H9 (cell line): ENCODE data around the gene CENPM. TPM values are rescaled to one million over a fixed set of nuclear protein-coding genes. Genes with fewer than 3 reads are reported as not detected.

ENCODE experiments used
- DNase-seq: peaks from one replicate; pipeline ENCODE4 v3.0.0-alpha.2; 2017
- H2AFZ ChIP-seq: one replicate; pipeline ENCODE4 v1.6.1; 2013; ENCODE audit warnings: mild to moderate bottlenecking, low read length, control low read depth, moderate library complexity
- H2AK5ac ChIP-seq: 2 replicates; pipeline ENCODE4 v1.6.1; 2013; ENCODE audit warnings: low read length, control low read depth, mixed read lengths; ENCODE audit not compliant: insufficient read length
- H2BK120ac ChIP-seq: one replicate; pipeline ENCODE4 v1.6.1; 2013; ENCODE audit warnings: low read depth, mild to moderate bottlenecking, low read length, control low read depth, inconsistent platforms; ENCODE audit not compliant: poor library complexity, severe bottlenecking
- H2BK12ac ChIP-seq: 2 replicates; pipeline ENCODE4 v1.6.1; 2013; ENCODE audit warnings: low read length, control low read depth, mixed read lengths, low read depth; ENCODE audit not compliant: insufficient read length
- H2BK15ac ChIP-seq: 2 replicates; pipeline ENCODE4 v1.6.1; 2013; ENCODE audit warnings: low read depth, low read length, control low read depth
- H2BK20ac ChIP-seq: one replicate; pipeline ENCODE4 v1.6.1; 2013; ENCODE audit warnings: low read depth, mild to moderate bottlenecking, low read length, control low read depth, inconsistent platforms; ENCODE audit not compliant: poor library complexity, severe bottlenecking
- H2BK5ac ChIP-seq: 2 replicates; pipeline ENCODE4 v1.6.1; 2013; ENCODE audit warnings: low read length, control low read depth, mixed read lengths; ENCODE audit not compliant: insufficient read length
- H3K14ac ChIP-seq: 2 replicates; pipeline ENCODE4 v1.6.1; 2013; ENCODE audit warnings: low read length, control low read depth; ENCODE audit not compliant: insufficient read depth
- H3K18ac ChIP-seq: 2 replicates; pipeline ENCODE4 v1.6.1; 2013; ENCODE audit warnings: low read depth, mild to moderate bottlenecking, mixed read lengths, low read length, control low read depth; ENCODE audit not compliant: insufficient read length
- H3K23ac ChIP-seq: 2 replicates; pipeline ENCODE4 v1.6.1; 2013; ENCODE audit warnings: low read length, control low read depth, mixed read lengths, low read depth; ENCODE audit not compliant: insufficient read length
- H3K23me2 ChIP-seq: 2 replicates; pipeline ENCODE4 v1.6.1; 2013; ENCODE audit warnings: low read depth, mild to moderate bottlenecking, mixed read lengths, low read length, control low read depth; ENCODE audit not compliant: insufficient read length, poor library complexity, severe bottlenecking
- H3K27ac ChIP-seq: 2 replicates; pipeline ENCODE4 v1.5.1; 2013; ENCODE audit warnings: low read length, control low read depth, mixed read lengths, low read depth; ENCODE audit not compliant: insufficient read length
- H3K27me3 ChIP-seq: 2 replicates; pipeline ENCODE4 v1.6.1; 2013; ENCODE audit warnings: low read length, control low read depth, inconsistent platforms; ENCODE audit not compliant: insufficient read depth
- H3K4ac ChIP-seq: 2 replicates; pipeline ENCODE4 v1.6.1; 2013; ENCODE audit warnings: low read depth, mild to moderate bottlenecking, control low read depth, inconsistent platforms, low read length, moderate library complexity
- H3K4me1 ChIP-seq: 2 replicates; pipeline ENCODE4 v1.6.1; 2013; ENCODE audit warnings: low read length, control low read depth, inconsistent platforms; ENCODE audit not compliant: insufficient read depth
- H3K4me2 ChIP-seq: 2 replicates; pipeline ENCODE4 v1.6.1; 2013; ENCODE audit warnings: low read length, control low read depth, mixed read lengths; ENCODE audit not compliant: insufficient read length, insufficient read depth
- H3K56ac ChIP-seq: 2 replicates; pipeline ENCODE4 v1.6.1; 2013; ENCODE audit warnings: low read depth, mild to moderate bottlenecking, mixed read lengths, low read length, control low read depth; ENCODE audit not compliant: insufficient read length
- H3K79me1 ChIP-seq: 2 replicates; pipeline ENCODE4 v1.6.1; 2013; ENCODE audit warnings: low read depth, mild to moderate bottlenecking, moderate library complexity, low read length, control low read depth, inconsistent platforms; ENCODE audit not compliant: insufficient read depth, poor library complexity, severe bottlenecking
- H3K79me2 ChIP-seq: 2 replicates; pipeline ENCODE4 v1.6.1; 2013; ENCODE audit warnings: low read length, control low read depth, inconsistent platforms; ENCODE audit not compliant: insufficient read depth
- H3K9ac ChIP-seq: 2 replicates; pipeline ENCODE4 v1.6.1; 2013; ENCODE audit warnings: low read length, control low read depth, mixed read lengths; ENCODE audit not compliant: insufficient read length; ENCODE audit errors: extremely low read depth
- H3K9me3 ChIP-seq: one replicate; pipeline ENCODE4 v1.6.1; 2013; ENCODE audit warnings: low read depth, low read length, inconsistent platforms; ENCODE audit not compliant: control insufficient read depth
- H3T11ph ChIP-seq: one replicate; pipeline ENCODE4 v1.6.1; 2013; ENCODE audit warnings: mild to moderate bottlenecking, low read length, control low read depth, inconsistent platforms
- H4K20me1 ChIP-seq: one replicate; pipeline ENCODE4 v1.6.1; 2013; ENCODE audit not compliant: control insufficient read depth, insufficient read length, insufficient read depth
- H4K5ac ChIP-seq: 2 replicates; pipeline ENCODE4 v1.6.1; 2013; ENCODE audit warnings: low read depth, mild to moderate bottlenecking, mixed read lengths, low read length, control low read depth; ENCODE audit not compliant: insufficient read length
- H4K8ac ChIP-seq: replicated peaks from 2 replicates; pipeline ENCODE4 v1.6.1; 2013; ENCODE audit warnings: low read length, control low read depth, mixed read lengths, low read depth; ENCODE audit not compliant: insufficient read length
- H4K91ac ChIP-seq: 2 replicates; pipeline ENCODE4 v1.6.1; 2013; ENCODE audit warnings: low read depth, mild to moderate bottlenecking, moderate library complexity, mixed read lengths, low read length, control low read depth; ENCODE audit not compliant: insufficient read length
- H3K27ac Mint-ChIP-seq, 3 experiments: 2 replicates in 2 of 3; 3 replicates in 1 of 3; pipeline ENCODE4 v1.8.0; 2020 to 2021; ENCODE audit warnings: mixed read lengths in 3 of 3, mild to moderate bottlenecking in 1 of 3, moderate library complexity in 1 of 3
- H3K27me3 Mint-ChIP-seq: 2 replicates; pipeline ENCODE4 v1.8.0; 2021; ENCODE audit warnings: low read depth, mild to moderate bottlenecking, moderate library complexity, mixed read lengths
- H3K36me3 Mint-ChIP-seq, 3 experiments: 2 replicates in 2 of 3; 3 replicates in 1 of 3; pipeline ENCODE4 v1.8.0; 2020 to 2021; ENCODE audit warnings: low read depth in 3 of 3, mixed read lengths in 3 of 3; ENCODE audit not compliant: insufficient read depth in 1 of 3
- H3K4me1 Mint-ChIP-seq, 2 experiments: 2 replicates each; pipeline ENCODE4 v1.8.0; 2020; ENCODE audit warnings: mixed read lengths in 2 of 2
- H3K4me3 Mint-ChIP-seq, 2 experiments: 2 replicates in 1 of 2; 3 replicates in 1 of 2; pipeline ENCODE4 v1.8.0; 2020 to 2021; ENCODE audit warnings: mild to moderate bottlenecking in 2 of 2, mixed read lengths in 2 of 2, moderate library complexity in 1 of 2
- H3K9me3 Mint-ChIP-seq, 2 experiments: 2 replicates in 1 of 2; 3 replicates in 1 of 2; pipeline ENCODE4 v1.8.0; 2020; ENCODE audit warnings: mild to moderate bottlenecking in 2 of 2, mixed read lengths in 2 of 2, moderate library complexity in 1 of 2
- WGBS: extraction: QIAGEN DNeasy Blood & Tissue Kit; methylation state at CpG from one replicate; pipeline ENCODE4 v1.1.7; 2013; ENCODE audit warnings: missing lambda C conversion rate, low lambda C conversion rate, mixed read lengths; ENCODE audit not compliant: insufficient read length; ENCODE audit errors: extremely low coverage; 5-methylcytosine and 5-hydroxymethylcytosine counted together
- total RNA-seq: library from RNA; stranded (reverse); gene quantifications from 2 replicates; pipeline ENCODE4 v1.2.1, GENCODE V29; 2021
- TF ChIP-seq, protein P1 (sequence below): fragments of 200-600 bp; sonication (generic); conservative IDR thresholded peaks from 3 replicates; pipeline ENCODE4 v1.8.0; 2021; ENCODE audit warnings: antibody characterized with exemption, mild to moderate bottlenecking

The CENPM gene
- total RNA-seq, 1 experiment from 2014 or later, result 36.5 TPM

DNA sequence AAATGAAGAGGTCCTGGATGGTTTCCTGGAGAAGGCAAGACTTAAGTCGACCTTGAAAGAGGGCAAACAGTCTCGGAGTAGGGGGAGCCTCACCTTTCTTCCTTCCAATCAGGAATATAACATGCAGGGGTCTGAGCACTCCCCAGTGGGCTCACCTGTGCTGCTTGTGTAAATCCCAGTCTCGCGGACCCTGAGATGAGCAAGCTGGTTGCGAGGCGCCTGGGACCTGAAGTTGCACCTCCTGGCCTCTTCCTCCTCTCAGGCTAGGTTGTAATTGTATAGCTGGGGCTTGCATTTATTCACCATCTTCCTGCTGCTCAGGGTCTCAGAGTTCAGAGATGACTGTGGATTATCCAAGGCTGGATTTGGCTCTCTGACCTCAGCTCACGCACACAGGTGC lies 44.2 kb upstream of the CENPM start:
- Mint-ChIP-seq H3K27me3 (no peaks in the 10 kb centered on the region; the same call in 1 of the 2 replicates), H3K4me3 (no peak overlapping the region), H3K4me1 (no peaks in the 10 kb centered on the region), H3K36me3 (peaks cover 19 to 63% (median 61%) of the 10 kb centered on the region in 3 experiments; a peak in 6 of 7 replicates), H3K27ac (no peak overlapping the region), H3K9me3 (no peaks in the 10 kb centered on the region)
- no peak overlapping the region for H4K5ac ChIP-seq
- no peak overlapping the region for H3K4me2 ChIP-seq
- H3K27ac ChIP-seq, result no peak overlapping the region
- H3K27me3 ChIP-seq, result no peaks in the 10 kb centered on the region
- H2BK12ac ChIP-seq, result no peak overlapping the region
- no peak overlapping the region for H2AFZ ChIP-seq
- no peak overlapping the region for H3K18ac ChIP-seq
- H4K91ac ChIP-seq, result no peak overlapping the region
- no peak overlapping the region for H2BK15ac ChIP-seq
- H3K4me1 ChIP-seq, result no peaks in the 10 kb centered on the region
- no peak overlapping the region for H3T11ph ChIP-seq
- no peak overlapping the region for H3K4ac ChIP-seq
- no peaks in the 10 kb centered on the region for H3K23me2 ChIP-seq
- no peak overlapping the region for H4K8ac ChIP-seq
- no CpG with 5 or more reads among the region's 7 CpGs for WGBS
- no peak overlapping the region for H2BK120ac ChIP-seq
- no peak overlapping the region for H3K56ac ChIP-seq
- no peaks in the 10 kb centered on the region for H4K20me1 ChIP-seq
- H2AK5ac ChIP-seq, result no peak overlapping the region
- no peaks in the 10 kb centered on the region for H3K79me1 ChIP-seq
- H3K9ac ChIP-seq, result no peak overlapping the region
- DNase-seq, result no peak
- H3K23ac ChIP-seq, result no peak overlapping the region
- no peaks in the 10 kb centered on the region for H3K9me3 ChIP-seq
- H3K79me2 ChIP-seq, result no peaks in the 10 kb centered on the region
- TF ChIP-seq, protein P1, sequence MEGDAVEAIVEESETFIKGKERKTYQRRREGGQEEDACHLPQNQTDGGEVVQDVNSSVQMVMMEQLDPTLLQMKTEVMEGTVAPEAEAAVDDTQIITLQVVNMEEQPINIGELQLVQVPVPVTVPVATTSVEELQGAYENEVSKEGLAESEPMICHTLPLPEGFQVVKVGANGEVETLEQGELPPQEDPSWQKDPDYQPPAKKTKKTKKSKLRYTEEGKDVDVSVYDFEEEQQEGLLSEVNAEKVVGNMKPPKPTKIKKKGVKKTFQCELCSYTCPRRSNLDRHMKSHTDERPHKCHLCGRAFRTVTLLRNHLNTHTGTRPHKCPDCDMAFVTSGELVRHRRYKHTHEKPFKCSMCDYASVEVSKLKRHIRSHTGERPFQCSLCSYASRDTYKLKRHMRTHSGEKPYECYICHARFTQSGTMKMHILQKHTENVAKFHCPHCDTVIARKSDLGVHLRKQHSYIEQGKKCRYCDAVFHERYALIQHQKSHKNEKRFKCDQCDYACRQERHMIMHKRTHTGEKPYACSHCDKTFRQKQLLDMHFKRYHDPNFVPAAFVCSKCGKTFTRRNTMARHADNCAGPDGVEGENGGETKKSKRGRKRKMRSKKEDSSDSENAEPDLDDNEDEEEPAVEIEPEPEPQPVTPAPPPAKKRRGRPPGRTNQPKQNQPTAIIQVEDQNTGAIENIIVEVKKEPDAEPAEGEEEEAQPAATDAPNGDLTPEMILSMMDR, result no peak
- H2BK20ac ChIP-seq, result no peak overlapping the region
- H2BK5ac ChIP-seq, result no peak overlapping the region
- no peak overlapping the region for H3K14ac ChIP-seq
